A673 (cell line): Measurements from ENCODE around the gene SGMS1. TPM values are rescaled to one million over a fixed set of nuclear protein-coding genes. Genes with fewer than 3 reads are reported as not detected.

ENCODE experiments used
- BruUV-seq: library from RNA; stranded (reverse); fragments of 400-500 nt; replicated peaks from 2 replicates; lab custom pipeline; 2021; lab: Mats Ljungman, UMichigan
- CTCF ChIA-PET: fragments of 300-600 bp; sonication (Branson Sonifier 250); formaldehyde crosslinking; loops from one replicate; lab custom pipeline; 2022; ENCODE audit warnings: antibody characterized with exemption; lab: Charles Lee
- POLR2A ChIA-PET: fragments of 300-600 bp; sonication (Branson Sonifier 250); formaldehyde crosslinking; loops from one replicate; lab custom pipeline; 2022; ENCODE audit warnings: antibody characterized with exemption; ENCODE audit not compliant: low non-redundant PET; lab: Charles Lee
- DNase-seq: peaks from one replicate; pipeline ENCODE4 v3.0.0-alpha.2; 2015; ENCODE audit warnings: low spot score
- H3K27ac ChIP-seq: fragments of 200-600 bp; sonication (generic); 2 replicates; pipeline ENCODE4 v1.5.1; 2016; ENCODE audit warnings: mixed run types, low read depth, mild to moderate bottlenecking, mixed read lengths, antibody characterized with exemption, low read length; ENCODE audit not compliant: poor library complexity, severe bottlenecking
- H3K27me3 ChIP-seq: fragments of 200-600 bp; sonication (generic); replicated peaks from 2 replicates; pipeline ENCODE4 v1.6.1; 2017; ENCODE audit warnings: mixed run types, low read depth, mild to moderate bottlenecking, mixed read lengths, antibody characterized with exemption, low read length; ENCODE audit not compliant: insufficient read depth, poor library complexity
- H3K36me3 ChIP-seq: fragments of 200-600 bp; sonication (generic); 2 replicates; pipeline ENCODE4 v1.6.1; 2016; ENCODE audit warnings: mixed run types, mild to moderate bottlenecking, mixed read lengths, antibody characterized with exemption, low read length; ENCODE audit not compliant: insufficient read depth, poor library complexity, severe bottlenecking
- H3K4me1 ChIP-seq: fragments of 200-600 bp; sonication (generic); 2 replicates; pipeline ENCODE4 v1.6.1; 2017; ENCODE audit warnings: mixed run types, mild to moderate bottlenecking, mixed read lengths, antibody characterized with exemption, low read length; ENCODE audit not compliant: insufficient read depth, poor library complexity, severe bottlenecking
- H3K4me3 ChIP-seq: fragments of 200-600 bp; sonication (generic); 2 replicates; pipeline ENCODE4 v1.5.1; 2016; ENCODE audit warnings: low read depth, mixed run types, mild to moderate bottlenecking, mixed read lengths, low read length; ENCODE audit not compliant: poor library complexity, severe bottlenecking
- H3K9me3 ChIP-seq: fragments of 200-600 bp; sonication (generic); 2 replicates; pipeline ENCODE4 v1.6.1; 2016; ENCODE audit warnings: mixed run types, low read depth, mild to moderate bottlenecking, mixed read lengths, antibody characterized with exemption, low read length; ENCODE audit not compliant: poor library complexity, severe bottlenecking
- EZH2 ChIP-seq: fragments of 200-600 bp; sonication (generic); IDR thresholded peaks from 2 replicates; pipeline ENCODE4 v1.6.1; 2017; ENCODE audit warnings: borderline replicate concordance, low read depth, mild to moderate bottlenecking, mixed read lengths, antibody characterized with exemption, low read length; ENCODE audit not compliant: poor library complexity, severe bottlenecking
- intact Hi-C: fragments of 100-400 bp; cut with micrococcal nuclease; formaldehyde crosslinking; loops from one replicate; pipeline ENCODE4 v1.10.0; 2022; ENCODE audit not compliant: unreplicated experiment
- total RNA-seq: library from RNA; stranded (reverse); gene quantifications from 2 replicates; pipeline ENCODE4 v1.2.3, GENCODE V29; 2021
- TF ChIP-seq, protein P1 (sequence below): fragments of 300-800, 200-600 bp; sonication (generic); conservative IDR thresholded peaks from 2 replicates; pipeline ENCODE4 v1.5.1; 2017; ENCODE audit warnings: low read depth, mild to moderate bottlenecking, antibody characterized with exemption, low read length, moderate library complexity, mixed read lengths

Gene SGMS1
- total RNA-seq, 1 experiment from 2014 or later, result 13.0 TPM

DNA sequence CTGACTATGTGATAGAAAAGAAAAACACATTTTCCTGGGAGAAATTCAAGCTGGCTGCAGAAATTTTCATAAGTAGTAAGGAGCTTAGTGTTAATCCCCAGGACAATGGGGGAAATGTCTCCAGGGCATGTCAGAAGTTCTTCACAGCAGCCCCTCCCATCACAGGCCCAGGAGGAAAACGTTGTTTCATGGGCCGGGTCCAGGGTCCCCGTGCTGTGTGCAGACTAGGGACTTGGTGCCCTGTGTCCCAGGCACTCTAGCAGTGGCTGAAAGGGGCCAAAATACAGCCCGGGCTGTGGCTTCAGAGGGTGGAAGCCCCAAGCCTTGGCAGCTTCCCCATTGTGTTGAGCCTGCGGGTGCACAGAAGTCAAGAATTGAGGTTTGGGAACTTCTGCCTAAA is 273.4 kb downstream of the SGMS1 start:
- POLR2A ChIA-PET, result no interaction called here
- no TSS peak for BruUV-seq
- CTCF ChIA-PET, result no interaction called here

DNA sequence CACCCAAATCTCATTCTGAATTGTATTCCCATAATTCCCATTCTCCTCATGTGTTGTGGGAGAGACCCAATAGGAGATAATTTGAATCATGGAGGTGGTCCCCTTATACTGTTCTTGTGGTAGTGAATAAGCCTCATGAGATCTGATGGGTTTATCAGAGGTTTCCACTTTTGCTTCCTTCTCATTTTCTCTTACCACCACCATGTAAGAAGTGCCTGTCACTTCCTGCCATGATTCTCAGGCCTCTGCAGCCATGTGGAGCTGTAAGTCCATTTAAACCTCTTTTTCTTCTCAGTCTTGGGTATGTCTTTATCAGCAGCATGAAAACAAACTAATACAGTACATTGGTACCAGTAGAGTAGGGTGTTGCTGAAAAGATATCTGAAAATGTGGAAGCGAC is 274.2 kb downstream of the SGMS1 start:
- Histone ChIP-seq H3K27ac (no peak overlapping the region), H3K36me3 (no peaks in the 10 kb centered on the region), H3K27me3 (no peaks in the 10 kb centered on the region), H3K9me3 (no peaks in the 10 kb centered on the region), H3K4me1 (no peaks in the 10 kb centered on the region), H3K4me3 (no peak overlapping the region)
- BruUV-seq, result no TSS peak
- DNase-seq, result no peak
- POLR2A ChIA-PET, result no interaction called here
- CTCF ChIA-PET, result no interaction called here
- intact Hi-C loops, result no loop called here
- TF ChIP-seq, protein P1, sequence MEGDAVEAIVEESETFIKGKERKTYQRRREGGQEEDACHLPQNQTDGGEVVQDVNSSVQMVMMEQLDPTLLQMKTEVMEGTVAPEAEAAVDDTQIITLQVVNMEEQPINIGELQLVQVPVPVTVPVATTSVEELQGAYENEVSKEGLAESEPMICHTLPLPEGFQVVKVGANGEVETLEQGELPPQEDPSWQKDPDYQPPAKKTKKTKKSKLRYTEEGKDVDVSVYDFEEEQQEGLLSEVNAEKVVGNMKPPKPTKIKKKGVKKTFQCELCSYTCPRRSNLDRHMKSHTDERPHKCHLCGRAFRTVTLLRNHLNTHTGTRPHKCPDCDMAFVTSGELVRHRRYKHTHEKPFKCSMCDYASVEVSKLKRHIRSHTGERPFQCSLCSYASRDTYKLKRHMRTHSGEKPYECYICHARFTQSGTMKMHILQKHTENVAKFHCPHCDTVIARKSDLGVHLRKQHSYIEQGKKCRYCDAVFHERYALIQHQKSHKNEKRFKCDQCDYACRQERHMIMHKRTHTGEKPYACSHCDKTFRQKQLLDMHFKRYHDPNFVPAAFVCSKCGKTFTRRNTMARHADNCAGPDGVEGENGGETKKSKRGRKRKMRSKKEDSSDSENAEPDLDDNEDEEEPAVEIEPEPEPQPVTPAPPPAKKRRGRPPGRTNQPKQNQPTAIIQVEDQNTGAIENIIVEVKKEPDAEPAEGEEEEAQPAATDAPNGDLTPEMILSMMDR, result no peak

More for the DNA sequence above, 273.4 kb downstream of the SGMS1 start:
- no peak overlapping the region for H3K4me3 ChIP-seq
- no peaks in the 10 kb centered on the region for H3K9me3 ChIP-seq
- intact Hi-C loops, result no loop called here
- TF ChIP-seq, protein P1, result no peak
- TF ChIP-seq EZH2, result no peak
- no peak overlapping the region for H3K27ac ChIP-seq
- H3K27me3 ChIP-seq, result no peaks in the 10 kb centered on the region
- no peaks in the 10 kb centered on the region for H3K36me3 ChIP-seq
- no peaks in the 10 kb centered on the region for H3K4me1 ChIP-seq
- DNase-seq, result no peak

DNA sequence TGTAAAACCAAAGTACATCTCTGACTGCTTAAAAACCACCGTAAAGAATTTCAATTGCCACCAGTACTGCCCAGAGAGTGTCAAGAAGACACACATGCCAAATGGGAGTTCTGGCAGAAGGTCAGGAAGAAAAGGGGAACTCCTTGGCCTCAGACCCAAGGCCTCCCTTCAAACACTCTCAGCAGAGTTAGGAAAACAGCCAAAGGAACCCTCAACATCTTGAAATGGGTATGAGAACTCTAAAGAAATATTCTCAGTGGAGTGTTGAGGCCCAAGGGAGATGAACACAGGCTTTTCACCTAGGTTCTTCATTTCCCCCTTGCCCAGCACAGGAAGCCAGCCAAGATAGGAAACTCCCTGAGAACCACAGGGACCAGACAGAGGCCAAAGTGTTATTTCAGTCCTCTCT is 276.4 kb downstream of the SGMS1 start:
- Histone ChIP-seq H3K27ac (no peak overlapping the region), H3K9me3 (no peaks in the 10 kb centered on the region), H3K4me3 (no peak overlapping the region), H3K27me3 (no peaks in the 10 kb centered on the region), H3K4me1 (no peaks in the 10 kb centered on the region), H3K36me3 (no peaks in the 10 kb centered on the region)
- CTCF ChIA-PET, result no interaction called here
- POLR2A ChIA-PET, result no interaction called here
- DNase-seq, result no peak
- TF ChIP-seq, protein P1, result no peak
- no peak for TF ChIP-seq EZH2
- no TSS peak for BruUV-seq
- intact Hi-C loops, result no loop called here
